GM19452 (cell line): ENCODE measurements around the gene MTA2.

Source experiments
- ATAC-seq: cut with Tn5 transposase; IDR thresholded peaks from one replicate; pipeline ENCODE4 v1.9.1; 2021; ENCODE audit not compliant: unreplicated experiment

MTA2 gene

GRCh38 chr11:62547691-62548281 is 53.9 kb downstream of the MTA2 start:
- no peak for ATAC-seq

GRCh38 chr11:62546929-62547625 is 54.6 kb downstream of the MTA2 start:
- no peak for ATAC-seq

GRCh38 chr11:62546244-62546928 is 55.3 kb downstream of the MTA2 start, which contains the start of gene AHNAK:
Gene AHNAK (minus strand): TSS chr11:62546806. CDS start chr11:62536098, 10,708 bp downstream.
- ATAC-seq: no peak

DNA sequence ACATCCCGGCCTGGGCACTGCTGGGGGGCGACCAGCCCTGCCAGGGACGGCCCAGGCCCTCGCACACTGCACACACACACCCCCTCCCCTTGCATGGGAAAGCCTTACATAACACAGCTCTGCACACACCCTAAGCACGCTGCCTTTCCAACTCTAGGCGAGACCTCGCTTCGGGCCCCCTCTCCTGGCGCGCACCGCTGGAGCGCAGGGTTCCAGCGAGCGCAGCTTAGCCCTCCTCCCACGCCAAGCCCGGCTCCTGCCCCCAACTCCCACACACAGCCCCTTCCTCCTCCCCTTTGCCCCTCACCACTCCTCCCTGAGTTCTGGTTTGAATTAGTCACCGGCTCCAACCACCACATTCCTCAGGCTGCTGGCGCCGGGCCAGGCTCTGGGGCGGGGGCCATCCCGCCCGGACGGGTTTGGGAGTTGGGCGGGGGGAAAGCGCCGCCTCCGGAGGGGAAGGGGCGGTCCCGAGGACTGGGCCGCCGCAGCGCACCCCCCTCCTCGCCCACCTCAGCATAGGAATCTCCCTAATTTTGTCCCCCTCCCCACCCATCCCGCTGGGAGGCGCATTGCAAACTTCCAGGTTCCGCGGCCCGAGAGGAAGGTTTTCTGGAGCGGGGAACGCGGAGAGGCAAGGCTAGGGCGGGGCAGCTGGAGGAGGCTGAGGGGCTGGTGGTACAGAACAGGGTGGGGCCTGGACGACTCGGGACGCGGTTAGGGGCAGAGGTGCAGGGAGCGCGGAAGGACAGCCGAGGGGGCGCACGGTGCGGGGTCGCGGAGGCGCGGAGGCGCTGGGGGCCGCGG is 56.0 kb downstream of the MTA2 start:
- no peak for ATAC-seq

DNA sequence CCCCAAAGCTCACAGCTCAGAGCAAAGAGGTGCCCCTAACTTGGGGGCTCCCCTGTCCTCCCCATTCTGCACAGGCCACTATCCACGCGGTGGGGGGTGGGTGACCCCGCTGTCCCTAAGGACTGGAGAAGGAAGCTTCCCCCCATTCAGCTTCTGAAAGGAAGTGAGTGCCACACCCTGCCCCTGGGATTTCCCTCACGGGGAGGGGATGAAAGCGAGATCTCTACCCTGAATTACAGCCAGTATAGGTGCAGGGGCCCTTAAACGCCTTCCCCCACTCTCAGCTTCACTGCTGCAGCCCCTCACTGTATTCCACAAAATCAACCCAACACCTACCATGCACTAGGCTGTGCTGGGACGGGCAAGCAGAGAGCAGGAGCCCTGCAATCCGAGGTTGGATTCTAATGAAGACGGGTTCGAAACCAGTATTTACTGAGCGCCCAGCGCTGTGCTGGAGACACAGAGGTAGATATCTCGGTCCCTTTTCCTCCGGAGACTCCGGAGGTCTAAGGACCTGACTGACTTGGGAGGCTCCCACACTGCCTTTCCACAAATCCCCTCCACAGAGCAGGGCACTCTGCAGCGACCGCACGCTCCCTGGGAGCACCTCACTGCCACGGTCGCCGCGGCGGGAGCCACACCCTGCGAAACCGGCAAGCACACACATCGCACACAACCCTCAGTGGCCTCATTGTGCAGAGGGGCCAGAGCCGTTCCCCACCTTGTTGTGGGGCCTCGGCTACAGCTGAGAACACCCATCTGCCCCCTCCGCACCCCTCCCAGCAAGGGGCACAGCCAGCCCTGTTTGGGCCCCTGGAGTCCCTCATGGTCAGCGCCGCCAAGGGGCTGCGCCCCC is 56.9 kb downstream of the MTA2 start:
- ATAC-seq: no peak

DNA sequence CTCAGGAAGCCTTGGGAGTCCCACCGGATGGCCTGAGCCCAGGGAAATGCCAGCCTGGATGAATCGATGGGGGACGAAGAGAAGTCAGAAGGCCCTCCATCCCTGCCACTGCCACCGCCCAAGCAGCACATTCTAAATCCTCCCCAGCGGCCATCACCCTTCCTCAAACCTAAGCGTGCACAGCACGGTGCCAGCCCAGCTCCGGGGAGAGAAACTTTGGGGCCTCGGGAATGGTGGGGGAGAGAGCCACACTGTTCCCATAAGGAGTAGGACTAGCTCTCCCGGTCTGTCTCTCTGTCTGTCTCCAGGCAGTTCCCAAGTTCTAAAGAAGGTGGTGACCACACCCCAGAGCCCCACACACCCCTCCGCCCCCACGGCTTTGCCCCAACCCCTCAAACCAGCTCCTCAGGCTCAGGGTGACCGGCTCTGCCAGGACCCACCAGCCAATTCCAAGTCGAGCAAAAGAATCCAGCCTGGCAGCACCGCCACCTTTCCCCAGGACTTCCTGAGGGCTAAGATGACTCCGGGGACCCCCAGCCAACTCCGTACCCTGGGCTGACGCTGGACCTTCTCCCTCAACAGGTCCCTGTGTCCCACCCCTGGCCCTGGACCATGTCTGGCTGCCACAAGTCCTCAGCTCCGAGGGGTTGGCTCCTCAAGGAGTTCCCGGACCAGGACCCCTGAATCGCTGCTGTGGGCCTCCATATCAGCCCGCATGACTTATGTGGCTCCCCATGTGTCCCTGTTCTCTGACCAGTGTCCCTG is 57.8 kb downstream of the MTA2 start:
- no peak for ATAC-seq
